ENCODE results near the gene CACNA1C. TPM values are rescaled to one million over a fixed set of nuclear protein-coding genes. Genes with fewer than 3 reads are reported as not detected.

CACNA1C gene
- total RNA-seq, 1 experiment from 2014 or later: 1.1 TPM

DNA sequence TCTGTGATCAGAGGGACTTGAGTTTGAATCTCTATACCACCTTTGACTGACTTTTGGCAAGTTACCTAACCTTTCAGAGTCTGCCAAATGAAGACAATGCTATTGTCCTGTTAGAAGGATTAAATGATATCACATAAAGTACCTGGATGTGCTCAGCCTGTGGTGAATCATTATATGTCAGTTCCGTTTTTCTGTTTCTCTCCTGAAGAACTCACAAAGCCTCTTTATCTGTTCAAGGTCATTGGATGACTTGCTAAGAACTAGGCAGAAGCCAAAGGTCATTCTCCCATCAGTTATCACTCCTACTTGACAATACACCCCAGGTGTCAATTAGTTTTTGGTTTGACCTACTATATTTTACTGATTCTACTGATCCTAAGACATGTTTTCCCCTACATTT lies 174.6 kb downstream of the CACNA1C start:
- H3K4me1 ChIP-seq (ENCODE audit: insufficient read depth, low read length): no peaks in the 10 kb centered on the region
- H2BK20ac ChIP-seq (ENCODE audit: low read depth, low read length, poor library complexity, severe bottlenecking): no peak overlapping the region
- H2BK15ac ChIP-seq (ENCODE audit: low read depth, low read length): no peak overlapping the region
- H3K27ac Mint-ChIP-seq: no peak overlapping the region; a peak in 1 of 7 replicates
- no peaks in the 10 kb centered on the region for H3K79me2 ChIP-seq (ENCODE audit: insufficient read depth, low read length)
- H3K27me3 ChIP-seq (ENCODE audit: insufficient read depth, low read length): no peaks in the 10 kb centered on the region
- no CpG with 5 or more reads among the region's 1 CpG for WGBS (ENCODE audit: extremely low coverage, insufficient read length, low lambda C conversion rate)
- H3K9me3 ChIP-seq (ENCODE audit: control insufficient read depth, low read depth, low read length): no peaks in the 10 kb centered on the region
- H3K23me2 ChIP-seq (ENCODE audit: insufficient read length, low read depth, low read length, poor library complexity, severe bottlenecking): no peaks in the 10 kb centered on the region
- TF ChIP-seq, protein P1, sequence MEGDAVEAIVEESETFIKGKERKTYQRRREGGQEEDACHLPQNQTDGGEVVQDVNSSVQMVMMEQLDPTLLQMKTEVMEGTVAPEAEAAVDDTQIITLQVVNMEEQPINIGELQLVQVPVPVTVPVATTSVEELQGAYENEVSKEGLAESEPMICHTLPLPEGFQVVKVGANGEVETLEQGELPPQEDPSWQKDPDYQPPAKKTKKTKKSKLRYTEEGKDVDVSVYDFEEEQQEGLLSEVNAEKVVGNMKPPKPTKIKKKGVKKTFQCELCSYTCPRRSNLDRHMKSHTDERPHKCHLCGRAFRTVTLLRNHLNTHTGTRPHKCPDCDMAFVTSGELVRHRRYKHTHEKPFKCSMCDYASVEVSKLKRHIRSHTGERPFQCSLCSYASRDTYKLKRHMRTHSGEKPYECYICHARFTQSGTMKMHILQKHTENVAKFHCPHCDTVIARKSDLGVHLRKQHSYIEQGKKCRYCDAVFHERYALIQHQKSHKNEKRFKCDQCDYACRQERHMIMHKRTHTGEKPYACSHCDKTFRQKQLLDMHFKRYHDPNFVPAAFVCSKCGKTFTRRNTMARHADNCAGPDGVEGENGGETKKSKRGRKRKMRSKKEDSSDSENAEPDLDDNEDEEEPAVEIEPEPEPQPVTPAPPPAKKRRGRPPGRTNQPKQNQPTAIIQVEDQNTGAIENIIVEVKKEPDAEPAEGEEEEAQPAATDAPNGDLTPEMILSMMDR (conservative IDR thresholded peaks at IDR 0.05): no peak
- H3T11ph ChIP-seq (ENCODE audit: low read length): no peak overlapping the region
- H2BK120ac ChIP-seq (ENCODE audit: low read depth, low read length, poor library complexity, severe bottlenecking): no peak overlapping the region
- H4K20me1 ChIP-seq (ENCODE audit: control insufficient read depth, insufficient read depth, insufficient read length): no peaks in the 10 kb centered on the region
- no peak overlapping the region for H3K4ac ChIP-seq (ENCODE audit: low read depth, low read length)
- H3K27ac ChIP-seq (ENCODE audit: insufficient read length, low read depth, low read length): no peak overlapping the region
- DNase-seq: no peak
- no peak overlapping the region for H2AK5ac ChIP-seq (ENCODE audit: insufficient read length, low read length)
- H4K8ac ChIP-seq (replicated peaks; ENCODE audit: insufficient read length, low read depth, low read length): no peak overlapping the region
- H3K4me1 Mint-ChIP-seq: peaks cover 0 to 11% of the 10 kb centered on the region in 2 experiments; a peak in 3 of 4 replicates
- H4K91ac ChIP-seq (ENCODE audit: insufficient read length, low read depth, low read length): no peak overlapping the region
- H2BK12ac ChIP-seq (ENCODE audit: insufficient read length, low read depth, low read length): no peak overlapping the region
- H3K36me3 Mint-ChIP-seq (ENCODE audit: insufficient read depth in 1 of 3, low read depth in 3 of 3): no peaks in the 10 kb centered on the region
- no peak overlapping the region for H3K9ac ChIP-seq (ENCODE audit: extremely low read depth, insufficient read length, low read length)
- H3K18ac ChIP-seq (ENCODE audit: insufficient read length, low read depth, low read length): no peak overlapping the region
- H2AFZ ChIP-seq (ENCODE audit: low read length): no peak overlapping the region
- H2BK5ac ChIP-seq (ENCODE audit: insufficient read length, low read length): no peak overlapping the region
- H3K4me3 Mint-ChIP-seq: no peak overlapping the region
- no peaks in the 10 kb centered on the region for H3K79me1 ChIP-seq (ENCODE audit: insufficient read depth, low read depth, low read length, poor library complexity, severe bottlenecking)
- no peaks in the 10 kb centered on the region; the same call in 1 of the 2 replicates for H3K27me3 Mint-ChIP-seq (ENCODE audit: low read depth)
- H3K56ac ChIP-seq (ENCODE audit: insufficient read length, low read depth, low read length): no peak overlapping the region
- H4K5ac ChIP-seq (ENCODE audit: insufficient read length, low read depth, low read length): no peak overlapping the region
- no peaks in the 10 kb centered on the region for H3K9me3 Mint-ChIP-seq
- H3K23ac ChIP-seq (ENCODE audit: insufficient read length, low read depth, low read length): no peak overlapping the region
- no peak overlapping the region for H3K14ac ChIP-seq (ENCODE audit: insufficient read depth, low read length)
- H3K4me2 ChIP-seq (ENCODE audit: insufficient read depth, insufficient read length, low read length): no peak overlapping the region

All from H9 (cell line).